OCI-LY1 (cell line): ENCODE data around the gene CRTAP.

Experiments
- CTCF ChIP-seq: fragments of 200-600 bp; sonication (generic), shearing (Covaris generic); IDR thresholded peaks from 2 replicates; pipeline ENCODE4 v1.5.1; 2017; ENCODE audit warnings: mild to moderate bottlenecking, antibody characterized with exemption, low read length, moderate library complexity, mixed read lengths
- EZH2 ChIP-seq: fragments of 200-600 bp; sonication (generic), shearing (Covaris generic); IDR thresholded peaks from 2 replicates; pipeline ENCODE4 v1.8.0; 2017; ENCODE audit warnings: borderline replicate concordance, mixed run types, mild to moderate bottlenecking, antibody characterized with exemption, low read length, moderate library complexity, mixed read lengths

GRCh38 chr3:33071181-33071580 is 42.6 kb upstream of the CRTAP start:
- TF ChIP-seq CTCF (no peak), EZH2 (no peak)
